IPS-NIHi7 (cell line): ENCODE results near the gene KRT36.
A peak's percentile ranks its signal among the peaks of the same experiment; 100 is the strongest.

Experiments used
- DNase-seq: peaks from one replicate; pipeline ENCODE4 v3.0.0; 2012; ENCODE audit warnings: mixed read lengths; ENCODE audit errors: extremely low spot score

Gene KRT36

GRCh38 chr17:41500131-41500911 lies 10.6 kb upstream of the KRT36 start:
- peak; percentile 44 for DNase-seq

- no peak for DNase-seq
These were observed 10.0 kb upstream of the KRT36 start for GRCh38 chr17:41499714-41500113.

GRCh38 chr17:41498276-41498675 lies 8.6 kb upstream of the KRT36 start:
- DNase-seq: no peak

GRCh38 chr17:41496803-41497484 lies 7.2 kb upstream of the KRT36 start:
- DNase-seq: peak; percentile 95

GRCh38 chr17:41494524-41494923 lies 4.8 kb upstream of the KRT36 start:
- no peak for DNase-seq

- no peak for DNase-seq
These were observed 3.1 kb upstream of the KRT36 start for GRCh38 chr17:41492771-41493170.

GRCh38 chr17:41492351-41492750 lies 2.6 kb upstream of the KRT36 start:
- no peak for DNase-seq

GRCh38 chr17:41491476-41491875 lies 1.8 kb upstream of the KRT36 start:
- no peak for DNase-seq

- no peak for DNase-seq
These were observed 585 bp upstream of the KRT36 start for GRCh38 chr17:41490000-41490990.

GRCh38 chr17:41486809-41487530 lies 2.7 kb downstream of the KRT36 start:
- DNase-seq: peak; percentile 87

GRCh38 chr17:41486316-41486715 lies 3.4 kb downstream of the KRT36 start:
- no peak for DNase-seq

GRCh38 chr17:41484920-41485904 lies 4.5 kb downstream of the KRT36 start:
- no peak for DNase-seq

- no peak for DNase-seq
These were observed 5.5 kb downstream of the KRT36 start for GRCh38 chr17:41483991-41484826.

GRCh38 chr17:41483531-41483930 lies 6.2 kb downstream of the KRT36 start:
- DNase-seq: peak; percentile 39

- no peak for DNase-seq
These were observed 8.7 kb downstream of the KRT36 start, which contains the start of gene KRT35 for GRCh38 chr17:41481036-41481435. KRT35 (minus strand) TSS chr17:41481151; CDS start chr17:41481097, 54 bp downstream.

GRCh38 chr17:41480581-41480980 lies 9.1 kb downstream of the KRT36 start:
- no peak for DNase-seq

GRCh38 chr17:41480136-41480535 lies 9.6 kb downstream of the KRT36 start:
- no peak for DNase-seq

GRCh38 chr17:41478237-41478636 lies 11.5 kb downstream of the KRT36 start:
- DNase-seq: no peak
